DMS114 treated with DMSO at 0.1 percent for 48 hours (cell line): ENCODE results near the gene CCDC88C.

Experiments used
- DNase-seq: peaks from one replicate; lab custom pipeline; 2025; ENCODE audit not compliant: unreplicated experiment; lab: John Stamatoyannopoulos, UW

The CCDC88C gene

DNA sequence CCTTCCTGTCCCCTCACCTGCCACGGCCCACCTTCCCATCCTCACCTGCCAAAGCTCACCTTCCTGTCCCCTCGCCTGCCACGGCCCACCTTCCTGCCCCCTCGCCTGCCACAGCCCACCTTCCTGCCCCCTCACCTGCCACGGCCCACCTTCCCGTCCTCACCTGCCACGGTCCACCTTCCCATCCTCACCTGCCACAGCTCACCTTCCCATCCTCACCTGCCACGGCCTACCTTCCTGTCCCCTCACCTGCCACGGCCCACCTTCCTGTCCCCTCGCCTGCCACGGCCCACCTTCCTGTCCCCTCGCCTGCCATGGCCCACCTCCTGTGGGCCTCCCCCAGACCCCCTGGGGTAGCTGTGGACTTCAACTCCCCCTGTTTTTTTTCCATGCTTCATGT is 124.3 kb downstream of the CCDC88C start:
- DNase-seq: no peak

- no peak for DNase-seq
Observed at GRCh38 chr14:91292491-91292890, 125.1 kb downstream of the CCDC88C start.

DNA sequence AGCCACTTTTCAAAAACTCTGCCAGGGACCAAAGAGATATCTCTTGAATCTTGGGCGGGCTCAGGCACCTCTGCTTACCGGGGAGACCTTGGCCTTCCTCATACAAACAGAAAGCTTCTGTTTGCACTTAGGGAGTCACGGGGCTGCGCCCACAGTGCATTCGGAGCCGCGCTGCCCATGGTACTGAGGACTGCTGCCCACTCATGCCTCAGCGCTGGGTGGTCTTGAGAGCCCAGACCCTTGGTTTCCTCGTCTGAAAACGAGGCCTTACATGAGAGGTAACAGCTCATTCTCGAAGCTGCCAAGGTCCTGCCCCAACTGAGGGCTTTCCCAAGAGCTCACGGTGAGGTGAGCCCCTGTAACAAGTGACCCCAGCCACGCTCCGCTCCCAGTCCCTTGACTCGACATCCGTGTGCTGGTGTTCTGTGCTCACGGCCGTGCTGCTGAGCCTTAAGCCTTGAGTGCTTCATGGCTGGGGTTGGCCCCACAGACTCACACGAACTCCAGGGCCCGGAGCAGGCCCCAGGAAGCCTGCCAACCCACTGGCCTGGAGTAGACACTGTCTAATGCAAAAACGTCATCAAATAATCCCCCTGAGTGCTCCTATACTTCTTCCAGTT is 125.7 kb downstream of the CCDC88C start:
- DNase-seq: no peak

GRCh38 chr14:91290986-91291385 is 126.6 kb downstream of the CCDC88C start:
- DNase-seq: no peak

GRCh38 chr14:91289464-91289863 is 128.2 kb downstream of the CCDC88C start:
- no peak for DNase-seq

- DNase-seq: no peak
Observed at GRCh38 chr14:91288876-91289275, 128.7 kb downstream of the CCDC88C start.

GRCh38 chr14:91286530-91286937 is 131.1 kb downstream of the CCDC88C start:
- peak; percentile 68 for DNase-seq

- DNase-seq: no peak
Observed at GRCh38 chr14:91284791-91285548, 132.7 kb downstream of the CCDC88C start.

- DNase-seq: no peak
Observed at GRCh38 chr14:91284146-91284790, 133.4 kb downstream of the CCDC88C start.

DNA sequence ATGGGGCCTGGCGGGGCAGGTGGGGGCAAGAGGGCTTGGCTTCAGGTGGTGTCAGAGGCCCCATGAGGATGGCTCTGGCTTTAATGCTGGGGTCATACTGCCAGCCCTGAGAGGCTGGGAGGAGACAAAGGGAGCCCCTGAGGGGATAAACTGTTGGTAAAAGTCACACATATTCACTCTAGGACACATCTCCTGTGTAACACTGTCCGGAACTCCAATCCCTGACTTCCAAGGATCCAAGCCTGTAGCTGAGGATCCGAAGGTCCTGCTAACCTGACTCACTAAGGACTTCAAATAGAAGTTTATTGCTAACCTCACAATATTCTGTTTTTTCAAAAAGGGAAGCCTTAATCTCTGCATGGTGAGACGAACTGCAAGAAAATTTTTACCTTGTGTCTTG is 134.0 kb downstream of the CCDC88C start:
- no peak for DNase-seq

- no peak for DNase-seq
Observed at GRCh38 chr14:91282954-91283645, 134.5 kb downstream of the CCDC88C start.

DNA sequence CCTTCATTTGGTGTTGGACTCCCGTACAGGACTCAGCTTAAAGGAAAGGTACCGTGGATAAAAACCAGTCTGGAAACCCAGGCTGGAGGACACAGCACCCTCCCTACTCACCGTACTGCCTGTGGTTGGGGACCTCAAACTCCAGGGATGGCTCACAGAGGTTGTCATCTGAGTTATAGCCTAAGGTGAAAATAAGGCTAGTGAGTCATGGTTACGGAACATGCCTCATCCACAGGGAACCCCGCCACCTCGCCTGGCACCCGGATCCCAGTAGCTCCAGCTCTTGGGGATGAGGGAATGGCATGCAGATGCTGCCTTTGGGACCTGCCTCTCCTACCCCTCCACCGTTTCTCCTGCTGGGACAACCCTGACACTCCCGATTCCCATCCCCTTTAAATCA is 136.3 kb downstream of the CCDC88C start:
- no peak for DNase-seq

GRCh38 chr14:91280129-91280528 is 137.5 kb downstream of the CCDC88C start:
- no peak for DNase-seq

DNA sequence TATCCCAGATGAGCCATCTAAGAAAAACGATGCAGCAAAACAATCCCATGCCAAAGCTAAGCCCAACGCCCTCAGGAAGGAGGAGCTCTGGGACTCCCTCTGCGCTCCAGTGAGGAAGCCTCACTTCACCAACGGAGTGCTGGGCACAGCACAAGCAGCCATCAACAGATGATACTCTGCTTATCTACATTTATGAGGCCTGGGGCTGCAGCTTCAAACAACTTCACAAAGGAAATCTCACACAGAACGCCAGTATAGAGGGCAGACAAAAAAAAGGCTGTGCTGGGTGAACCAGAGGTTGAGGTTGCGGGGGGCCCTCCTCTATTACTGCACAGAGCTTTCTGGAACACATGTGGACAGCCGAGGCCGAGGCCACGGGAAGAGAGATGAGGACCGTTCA is 138.3 kb downstream of the CCDC88C start:
- DNase-seq: no peak

DNA sequence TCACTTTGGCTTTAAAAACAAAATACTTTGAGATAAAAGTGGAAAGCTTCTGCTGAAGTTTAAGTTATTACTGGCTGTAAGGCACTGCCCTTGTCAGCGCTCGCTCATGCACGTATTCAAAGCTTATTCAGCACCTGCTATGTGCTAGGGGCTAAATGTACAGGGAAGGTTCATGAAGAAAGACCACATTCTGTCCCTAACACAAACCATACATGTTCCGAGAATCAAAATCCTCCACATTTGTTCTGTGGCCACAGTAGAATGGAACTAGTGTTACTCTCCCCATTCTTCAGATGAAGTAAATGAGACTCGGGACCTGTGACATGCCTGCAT is 139.3 kb downstream of the CCDC88C start:
- no peak for DNase-seq

DNA sequence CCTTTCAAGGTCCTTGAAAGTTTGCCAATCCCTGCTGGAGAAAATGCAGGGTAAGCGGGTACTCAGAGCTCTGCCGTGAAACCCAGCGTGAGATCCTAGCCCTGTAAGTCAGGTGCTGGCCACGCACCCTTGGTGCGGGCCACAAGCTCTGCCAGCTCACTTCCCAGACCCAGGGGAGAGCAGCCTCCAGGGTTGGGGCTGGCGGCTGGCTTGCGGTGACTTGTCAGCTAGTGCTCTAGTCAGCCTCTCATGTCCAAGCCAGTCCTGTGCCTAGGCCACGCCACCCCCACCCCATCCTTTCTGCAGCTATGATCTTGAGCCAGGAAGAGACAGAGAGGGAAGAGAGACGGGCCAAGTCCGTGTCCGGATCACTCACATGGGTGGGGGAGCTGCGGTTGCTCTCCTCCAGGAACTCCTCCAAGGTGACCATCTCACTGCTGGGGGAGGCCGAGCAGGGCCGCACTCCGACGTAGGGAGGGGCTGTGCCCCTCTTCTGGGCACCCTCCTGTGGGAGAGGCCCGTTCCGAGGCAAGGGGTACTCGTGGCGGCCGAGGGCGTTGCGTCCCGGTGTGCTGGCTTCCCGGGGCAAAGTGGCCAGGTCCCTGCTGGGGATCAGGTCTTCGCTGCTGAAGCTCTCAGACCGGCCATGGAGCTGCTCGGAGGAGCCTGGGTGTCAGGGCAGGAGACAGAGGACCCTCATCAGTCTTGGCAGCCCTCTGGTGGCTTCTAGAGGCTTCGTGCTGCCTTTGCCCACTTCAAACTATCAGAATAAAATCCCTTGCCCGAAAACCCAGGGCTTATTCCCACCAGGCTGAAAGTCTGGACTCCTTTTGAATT is 139.9 kb downstream of the CCDC88C start:
- no peak for DNase-seq

DNA sequence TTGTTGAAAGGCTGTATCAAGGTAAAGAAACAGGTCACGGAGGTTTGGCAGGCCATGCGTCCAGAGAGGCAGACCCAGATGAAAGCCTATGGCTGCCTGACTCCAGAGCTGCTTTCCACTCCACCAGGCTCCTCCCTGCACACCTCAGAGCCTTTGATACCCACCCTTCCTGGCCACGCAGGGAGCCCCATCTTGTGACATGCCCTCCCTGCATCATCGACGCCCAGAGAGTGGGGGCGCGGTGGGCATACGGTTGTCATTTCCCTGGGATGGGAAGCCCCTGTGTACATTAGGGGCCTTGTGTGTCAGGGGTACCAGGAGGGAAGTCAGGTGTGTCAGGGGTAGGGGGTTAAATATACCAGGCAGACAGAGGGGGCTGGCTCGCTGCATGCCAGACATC is 142.8 kb downstream of the CCDC88C start:
- DNase-seq: no peak

DNA sequence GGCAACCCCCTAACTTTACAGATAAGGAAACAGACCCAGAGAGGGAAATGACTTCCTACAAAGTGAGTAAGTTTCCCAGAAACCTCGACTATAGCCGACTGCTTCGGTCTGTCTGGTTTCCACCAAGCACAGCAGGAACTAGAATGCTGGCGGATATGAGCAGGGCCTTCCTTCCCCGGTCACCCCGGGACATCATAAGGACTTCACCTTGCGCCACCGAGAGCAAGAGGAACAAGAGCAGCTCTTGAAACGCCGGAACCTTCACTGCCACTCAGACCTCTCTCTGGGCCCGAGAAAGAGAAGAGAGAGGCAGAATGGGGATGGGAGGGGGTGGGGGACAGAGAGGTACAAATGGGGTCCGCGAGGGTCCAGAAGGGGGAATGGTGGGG is 143.7 kb downstream of the CCDC88C start:
- DNase-seq: no peak

- no peak for DNase-seq
Observed at GRCh38 chr14:91273273-91273884, 144.2 kb downstream of the CCDC88C start.
